ENCODE measurements around the gene ZAR1L.

ZAR1L gene

GRCh38 chr13:32261567-32261966 is 53.6 kb downstream of the ZAR1L start:
- Histone ChIP-seq H3K36me3 (ENCODE audit: control insufficient read depth, insufficient read depth, low read length) (no peaks in the 10 kb centered on the region), H3K9ac (no peak overlapping the region), H3K27ac (no peak overlapping the region), H3K4me1 (no peaks in the 10 kb centered on the region), H3K9me3 (ENCODE audit: control insufficient read depth, low read length) (no peaks in the 10 kb centered on the region), H3K4me3 (ENCODE audit: low read depth, low read length) (no peak overlapping the region), H3K4me2 (ENCODE audit: low read length) (no peak overlapping the region), H3K27me3 (ENCODE audit: control insufficient read depth, insufficient read depth, low read length) (no peaks in the 10 kb centered on the region), H2AFZ (no peak overlapping the region), H3K79me2 (no peaks in the 10 kb centered on the region)
- TF ChIP-seq, protein P1, sequence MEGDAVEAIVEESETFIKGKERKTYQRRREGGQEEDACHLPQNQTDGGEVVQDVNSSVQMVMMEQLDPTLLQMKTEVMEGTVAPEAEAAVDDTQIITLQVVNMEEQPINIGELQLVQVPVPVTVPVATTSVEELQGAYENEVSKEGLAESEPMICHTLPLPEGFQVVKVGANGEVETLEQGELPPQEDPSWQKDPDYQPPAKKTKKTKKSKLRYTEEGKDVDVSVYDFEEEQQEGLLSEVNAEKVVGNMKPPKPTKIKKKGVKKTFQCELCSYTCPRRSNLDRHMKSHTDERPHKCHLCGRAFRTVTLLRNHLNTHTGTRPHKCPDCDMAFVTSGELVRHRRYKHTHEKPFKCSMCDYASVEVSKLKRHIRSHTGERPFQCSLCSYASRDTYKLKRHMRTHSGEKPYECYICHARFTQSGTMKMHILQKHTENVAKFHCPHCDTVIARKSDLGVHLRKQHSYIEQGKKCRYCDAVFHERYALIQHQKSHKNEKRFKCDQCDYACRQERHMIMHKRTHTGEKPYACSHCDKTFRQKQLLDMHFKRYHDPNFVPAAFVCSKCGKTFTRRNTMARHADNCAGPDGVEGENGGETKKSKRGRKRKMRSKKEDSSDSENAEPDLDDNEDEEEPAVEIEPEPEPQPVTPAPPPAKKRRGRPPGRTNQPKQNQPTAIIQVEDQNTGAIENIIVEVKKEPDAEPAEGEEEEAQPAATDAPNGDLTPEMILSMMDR (IDR thresholded peaks at IDR 0.05) = no peak

DNA sequence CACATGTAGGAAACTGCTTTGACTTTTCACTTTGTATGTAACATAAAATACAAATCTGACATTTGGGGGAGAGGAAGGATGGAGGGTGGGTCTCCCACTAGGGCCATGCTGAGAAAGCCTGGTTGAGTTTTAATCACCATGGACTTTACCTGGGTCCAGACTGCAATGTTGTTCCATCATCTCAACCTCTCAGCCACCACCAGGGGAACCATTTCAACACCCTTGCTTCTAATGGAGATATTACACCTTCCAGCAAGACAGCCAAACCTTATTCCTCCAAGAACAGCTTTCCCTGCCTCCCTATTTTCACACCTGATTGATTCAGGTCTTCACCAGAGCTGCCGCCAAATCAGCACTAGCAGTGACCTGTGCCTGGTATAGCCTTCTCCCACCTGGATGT is 56.0 kb downstream of the ZAR1L start:
- Histone ChIP-seq H3K4me3 (ENCODE audit: low read depth, low read length) (no peak overlapping the region), H3K9me3 (ENCODE audit: control insufficient read depth, low read length) (no peaks in the 10 kb centered on the region), H3K27ac (no peak overlapping the region), H3K9ac (no peak overlapping the region), H3K4me2 (ENCODE audit: low read length) (no peak overlapping the region), H3K36me3 (ENCODE audit: control insufficient read depth, insufficient read depth, low read length) (no peaks in the 10 kb centered on the region), H3K79me2 (no peaks in the 10 kb centered on the region), H2AFZ (no peak overlapping the region), H3K4me1 (no peaks in the 10 kb centered on the region), H3K27me3 (ENCODE audit: control insufficient read depth, insufficient read depth, low read length) (no peaks in the 10 kb centered on the region)
- TF ChIP-seq, protein P1 (IDR thresholded peaks at IDR 0.05) = no peak

DNA sequence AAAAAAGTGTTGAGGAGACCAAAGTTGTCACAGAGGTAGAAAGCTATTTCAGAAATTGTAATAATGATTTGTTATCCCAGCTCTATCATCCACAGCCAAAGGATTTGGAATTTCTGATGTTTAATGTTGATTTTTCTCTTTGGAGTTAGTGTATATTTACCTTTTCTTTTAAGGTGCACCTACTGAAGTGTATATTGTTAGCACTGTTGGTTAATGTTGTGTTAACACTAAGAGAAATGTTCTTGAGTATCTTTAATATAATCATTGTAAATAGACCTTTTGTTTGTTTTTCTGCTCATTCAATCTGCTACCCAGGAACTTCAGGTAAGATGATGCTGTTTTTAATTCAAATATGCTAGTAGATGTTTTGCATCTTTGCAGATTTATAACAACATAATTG is 57.5 kb downstream of the ZAR1L start:
- Histone ChIP-seq H3K36me3 (ENCODE audit: control insufficient read depth, insufficient read depth, low read length) (no peaks in the 10 kb centered on the region), H3K27ac (no peak overlapping the region), H3K4me3 (ENCODE audit: low read depth, low read length) (no peak overlapping the region), H2AFZ (no peak overlapping the region), H3K4me2 (ENCODE audit: low read length) (no peak overlapping the region), H3K4me1 (no peaks in the 10 kb centered on the region), H3K9ac (no peak overlapping the region), H3K27me3 (ENCODE audit: control insufficient read depth, insufficient read depth, low read length) (no peaks in the 10 kb centered on the region), H3K9me3 (ENCODE audit: control insufficient read depth, low read length) (no peaks in the 10 kb centered on the region), H3K79me2 (no peaks in the 10 kb centered on the region)
- TF ChIP-seq, protein P1 (IDR thresholded peaks at IDR 0.05) = no peak

- Histone ChIP-seq H3K27ac (no peak overlapping the region), H3K36me3 (ENCODE audit: control insufficient read depth, insufficient read depth, low read length) (no peaks in the 10 kb centered on the region), H3K9me3 (ENCODE audit: control insufficient read depth, low read length) (no peaks in the 10 kb centered on the region), H3K4me3 (ENCODE audit: low read depth, low read length) (no peak overlapping the region), H3K4me2 (ENCODE audit: low read length) (no peak overlapping the region), H3K4me1 (no peaks in the 10 kb centered on the region), H3K27me3 (ENCODE audit: control insufficient read depth, insufficient read depth, low read length) (no peaks in the 10 kb centered on the region), H2AFZ (no peak overlapping the region), H3K9ac (no peak overlapping the region), H3K79me2 (no peaks in the 10 kb centered on the region)
- TF ChIP-seq, protein P1 (IDR thresholded peaks at IDR 0.05) = no peak
Observed at GRCh38 chr13:32256243-32256642, 58.9 kb downstream of the ZAR1L start.

DNA sequence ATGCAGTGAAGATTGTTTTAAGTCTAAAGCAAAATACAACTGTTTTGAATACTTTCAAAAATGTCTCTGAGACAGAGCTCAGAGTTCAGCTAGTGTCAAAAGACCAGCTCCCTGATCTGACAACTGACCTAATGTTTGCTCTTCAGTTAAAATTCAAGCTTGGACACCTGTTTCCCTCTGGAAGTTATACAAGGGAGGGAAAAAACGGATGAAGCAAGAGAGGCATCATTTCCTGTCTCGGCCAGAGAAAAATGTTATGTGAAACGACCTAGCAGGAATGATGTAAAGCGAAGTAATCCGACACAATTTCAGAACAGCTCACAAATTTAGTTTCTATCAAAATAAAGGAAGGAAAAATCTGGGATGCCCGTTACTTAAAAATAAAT is 59.4 kb downstream of the ZAR1L start:
- Histone ChIP-seq H3K4me1 (no peaks in the 10 kb centered on the region), H3K4me2 (ENCODE audit: low read length) (no peak overlapping the region), H3K27ac (no peak overlapping the region), H3K9me3 (ENCODE audit: control insufficient read depth, low read length) (no peaks in the 10 kb centered on the region), H3K4me3 (ENCODE audit: low read depth, low read length) (no peak overlapping the region), H3K79me2 (no peaks in the 10 kb centered on the region), H3K27me3 (ENCODE audit: control insufficient read depth, insufficient read depth, low read length) (no peaks in the 10 kb centered on the region), H3K9ac (no peak overlapping the region), H2AFZ (no peak overlapping the region), H3K36me3 (ENCODE audit: control insufficient read depth, insufficient read depth, low read length) (no peaks in the 10 kb centered on the region)
- TF ChIP-seq, protein P1 (IDR thresholded peaks at IDR 0.05) = no peak

Measured in parathyroid adenoma (tissue), 2 donors.